Astrocyte (in vitro differentiated cells and primary cell): Measurements from ENCODE around the gene ZBTB44. TPM values are rescaled to one million over a fixed set of nuclear protein-coding genes. Genes with fewer than 3 reads are reported as not detected.

Experiments
- DNase-seq: peaks from one replicate; pipeline ENCODE4 v3.0.0-alpha.2; 2010; ENCODE audit warnings: low read depth
- FAIRE-seq: peaks from 2 replicates; lab custom pipeline; 2011; peaks lifted over from hg19 to GRCh38; lab: Jason Lieb, UNC
- H2AFZ ChIP-seq: 2 replicates; pipeline ENCODE4 v1.6.0; 2012; ENCODE audit warnings: low read depth, low read length, inconsistent platforms
- H3K27ac ChIP-seq: 2 replicates; pipeline ENCODE4 v1.5.1; 2011; ENCODE audit warnings: low read depth, low read length, inconsistent platforms
- H3K27me3 ChIP-seq: 2 replicates; pipeline ENCODE4 v1.6.0; 2011; ENCODE audit warnings: low read length, inconsistent platforms; ENCODE audit not compliant: insufficient read depth
- H3K36me3 ChIP-seq: 2 replicates; pipeline ENCODE4 v1.5.1; 2011; ENCODE audit warnings: low read length, inconsistent platforms; ENCODE audit not compliant: insufficient read depth
- H3K4me1 ChIP-seq: 2 replicates; pipeline ENCODE4 v1.5.1; 2011; ENCODE audit warnings: low read length, inconsistent platforms; ENCODE audit not compliant: insufficient read depth
- H3K4me2 ChIP-seq: 2 replicates; pipeline ENCODE4 v1.6.0; 2012; ENCODE audit warnings: low read length, inconsistent platforms
- H3K4me3 ChIP-seq: 2 replicates; pipeline ENCODE4 v1.5.1; 2011; ENCODE audit warnings: low read depth, mild to moderate bottlenecking, low read length, inconsistent platforms; ENCODE audit not compliant: insufficient read depth
- H3K79me2 ChIP-seq: 2 replicates; pipeline ENCODE4 v1.6.0; 2012; ENCODE audit warnings: mild to moderate bottlenecking, low read length, inconsistent platforms; ENCODE audit not compliant: insufficient read depth
- H3K9ac ChIP-seq: 2 replicates; pipeline ENCODE4 v1.6.0; 2012; ENCODE audit warnings: mild to moderate bottlenecking, low read length, inconsistent platforms
- H3K9me3 ChIP-seq: 2 replicates; pipeline ENCODE4 v1.5.1; 2012; ENCODE audit warnings: low read depth, mild to moderate bottlenecking, low read length, inconsistent platforms; ENCODE audit not compliant: insufficient read depth
- H4K20me1 ChIP-seq: 2 replicates; pipeline ENCODE4 v1.6.0; 2012; ENCODE audit warnings: low read length, inconsistent platforms; ENCODE audit not compliant: insufficient read depth
- H3K27ac Mint-ChIP-seq: one replicate; pipeline ENCODE4 v1.8.0; 2021; ENCODE audit warnings: mild to moderate bottlenecking, mixed read lengths; ENCODE audit not compliant: unreplicated experiment
- H3K27me3 Mint-ChIP-seq: one replicate; pipeline ENCODE4 v1.8.0; 2021; ENCODE audit warnings: low read depth, mixed read lengths; ENCODE audit not compliant: unreplicated experiment
- H3K36me3 Mint-ChIP-seq: one replicate; pipeline ENCODE4 v1.8.0; 2021; ENCODE audit warnings: low read depth, mixed read lengths; ENCODE audit not compliant: unreplicated experiment
- H3K4me1 Mint-ChIP-seq: one replicate; pipeline ENCODE4 v1.8.0; 2021; ENCODE audit warnings: low read depth, mixed read lengths; ENCODE audit not compliant: unreplicated experiment
- H3K4me3 Mint-ChIP-seq: one replicate; pipeline ENCODE4 v1.8.0; 2021; ENCODE audit warnings: mild to moderate bottlenecking, moderate library complexity, mixed read lengths; ENCODE audit not compliant: unreplicated experiment
- H3K9me3 Mint-ChIP-seq: one replicate; pipeline ENCODE4 v1.8.0; 2021; ENCODE audit warnings: mild to moderate bottlenecking, mixed read lengths; ENCODE audit not compliant: unreplicated experiment
- CTCF ChIP-seq: IDR thresholded peaks from 2 replicates; pipeline ENCODE4 v1.5.1; 2011; ENCODE audit warnings: low read depth, mild to moderate bottlenecking, inconsistent platforms, low read length, moderate library complexity; ENCODE audit not compliant: insufficient read depth
- EZH2 ChIP-seq: IDR thresholded peaks from 2 replicates; pipeline ENCODE4 v1.6.1; 2012; ENCODE audit warnings: mild to moderate bottlenecking, low read length, inconsistent platforms; ENCODE audit not compliant: insufficient read depth
- total RNA-seq: library from RNA; stranded (reverse); gene quantifications from 2 replicates; pipeline ENCODE4 v1.2.1, GENCODE V29; 2021

ZBTB44 gene
- total RNA-seq, 1 donor from 2014 or later = 25.3 TPM

GRCh38 chr11:130178441-130179339 lies 136.0 kb downstream of the ZBTB44 start:
- no peaks in the 10 kb centered on the region for H3K36me3 Mint-ChIP-seq
- no peak overlapping the region for H3K27ac ChIP-seq
- no peaks in the 10 kb centered on the region for H4K20me1 ChIP-seq
- no peaks in the 10 kb centered on the region for H3K36me3 ChIP-seq
- H2AFZ ChIP-seq = no peak overlapping the region
- no peak overlapping the region for H3K9ac ChIP-seq
- H3K4me3 Mint-ChIP-seq = no peak overlapping the region
- FAIRE-seq = no peak
- H3K79me2 ChIP-seq = no peaks in the 10 kb centered on the region
- H3K4me3 ChIP-seq = no peak overlapping the region
- no peaks in the 10 kb centered on the region for H3K9me3 Mint-ChIP-seq
- H3K9me3 ChIP-seq = no peaks in the 10 kb centered on the region
- H3K4me1 Mint-ChIP-seq = peaks cover 24% of the 10 kb centered on the region
- H3K27me3 Mint-ChIP-seq = peaks cover 1% of the 10 kb centered on the region
- TF ChIP-seq EZH2 = no peak
- TF ChIP-seq CTCF = no peak
- peaks cover 5% of the 10 kb centered on the region for H3K27me3 ChIP-seq
- DNase-seq = no peak
- H3K4me2 ChIP-seq = no peak overlapping the region
- no peaks in the 10 kb centered on the region for H3K4me1 ChIP-seq
- no peak overlapping the region for H3K27ac Mint-ChIP-seq

GRCh38 chr11:130177782-130178181 lies 136.9 kb downstream of the ZBTB44 start:
- H3K79me2 ChIP-seq = no peaks in the 10 kb centered on the region
- H3K9ac ChIP-seq = no peak overlapping the region
- no peaks in the 10 kb centered on the region for H3K9me3 ChIP-seq
- Mint-ChIP-seq H3K27me3 (peaks cover 1% of the 10 kb centered on the region), H3K9me3 (no peaks in the 10 kb centered on the region), H3K4me3 (no peak overlapping the region), H3K36me3 (no peaks in the 10 kb centered on the region), H3K27ac (no peak overlapping the region), H3K4me1 (peaks cover 24% of the 10 kb centered on the region)
- H3K27me3 ChIP-seq = peaks cover 5% of the 10 kb centered on the region
- TF ChIP-seq EZH2 (no peak), CTCF (no peak)
- no peak overlapping the region for H3K27ac ChIP-seq
- no peak for DNase-seq
- no peaks in the 10 kb centered on the region for H4K20me1 ChIP-seq
- no peak overlapping the region for H3K4me2 ChIP-seq
- H2AFZ ChIP-seq = no peak overlapping the region
- no peaks in the 10 kb centered on the region for H3K4me1 ChIP-seq
- H3K36me3 ChIP-seq = no peaks in the 10 kb centered on the region
- no peak for FAIRE-seq
- H3K4me3 ChIP-seq = no peak overlapping the region

Other genes with a start within 250 kb of the ZBTB44 start
- gene APLP2, start 245.0 kb downstream of the ZBTB44 start, total RNA-seq = 804 and 849 TPM in 2 replicates
- 1.4 and 4.2 TPM in 2 replicates for gene ST14, start 155.1 kb downstream of the ZBTB44 start, total RNA-seq
- gene ADAMTS8, start 113.7 kb upstream of the ZBTB44 start, total RNA-seq = 0.17 and 0.20 TPM in 2 replicates
- 10.0 and 13.8 TPM in 2 replicates for gene ADAMTS15, start 133.7 kb upstream of the ZBTB44 start, total RNA-seq